NCI-H2171 treated with DMSO at 0.1 percent for 48 hours (cell line): Measurements from ENCODE around the gene TMEM33.
"Not testable (repeated sequence)": the region's sequence is repeated elsewhere in the genome, so short reads cannot be mapped to it uniquely, and the experiment has no call there.

Experiments
- DNase-seq: peaks from one replicate; lab custom pipeline; 2025; lab: John Stamatoyannopoulos, UW

Gene TMEM33, protein sequence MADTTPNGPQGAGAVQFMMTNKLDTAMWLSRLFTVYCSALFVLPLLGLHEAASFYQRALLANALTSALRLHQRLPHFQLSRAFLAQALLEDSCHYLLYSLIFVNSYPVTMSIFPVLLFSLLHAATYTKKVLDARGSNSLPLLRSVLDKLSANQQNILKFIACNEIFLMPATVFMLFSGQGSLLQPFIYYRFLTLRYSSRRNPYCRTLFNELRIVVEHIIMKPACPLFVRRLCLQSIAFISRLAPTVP

DNA sequence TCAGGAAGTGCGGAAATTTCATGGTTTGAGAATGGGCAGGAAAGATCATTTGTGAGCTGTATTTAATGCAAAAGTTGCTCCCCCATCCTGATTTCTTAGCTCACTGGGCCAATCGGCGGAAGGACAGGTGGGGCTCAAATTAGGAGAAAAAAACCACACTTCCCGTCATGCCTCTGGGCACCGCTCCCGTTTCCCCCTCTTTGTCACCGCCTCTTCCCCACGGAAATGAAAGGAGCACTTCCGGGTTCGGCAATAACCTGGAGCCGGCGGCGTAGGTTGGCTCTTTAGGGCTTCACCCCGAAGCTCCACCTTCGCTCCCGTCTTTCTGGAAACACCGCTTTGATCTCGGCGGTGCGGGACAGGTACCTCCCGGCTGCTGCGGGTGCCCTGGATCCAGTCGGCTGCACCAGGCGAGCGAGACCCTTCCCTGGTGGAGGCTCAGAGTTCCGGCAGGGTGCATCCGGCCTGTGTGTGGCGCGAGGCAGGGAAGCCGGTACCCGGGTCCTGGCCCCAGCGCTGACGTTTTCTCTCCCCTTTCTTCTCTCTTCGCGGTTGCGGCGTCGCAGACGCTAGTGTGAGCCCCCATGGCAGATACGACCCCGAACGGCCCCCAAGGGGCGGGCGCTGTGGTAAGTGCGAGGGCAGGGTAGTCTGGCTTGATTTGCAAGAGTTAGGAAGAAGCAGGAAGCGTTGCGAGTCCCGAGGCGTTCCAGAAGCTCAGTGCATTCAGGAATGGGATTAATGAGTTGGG lies at the start of gene TMEM33:
TSS of gene TMEM33 (plus strand) at position 529 of the 751 bp plus-strand sequence. CDS start at position 585, 56 bp downstream.
- peak; percentile 84 for DNase-seq

DNA sequence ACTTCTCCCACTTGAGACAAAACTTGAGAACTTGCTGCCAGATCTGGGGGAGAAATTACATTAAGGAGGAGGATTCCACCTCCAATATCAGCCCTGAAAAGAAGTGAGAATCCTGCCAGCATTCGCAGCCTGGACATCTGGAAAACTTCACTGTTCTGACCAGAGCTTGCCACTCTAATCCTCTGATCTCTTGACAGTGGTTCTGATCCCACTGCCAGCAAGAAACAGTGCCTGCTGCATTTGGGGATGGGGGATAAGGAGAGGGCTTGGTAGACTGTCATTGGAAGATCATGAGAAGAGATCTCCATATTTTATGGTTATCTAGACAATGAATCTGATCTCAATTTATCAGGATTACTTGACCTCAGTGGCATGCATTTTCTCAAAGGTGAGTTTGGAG lies 49.8 kb upstream of the TMEM33 start:
- DNase-seq = no peak

DNA sequence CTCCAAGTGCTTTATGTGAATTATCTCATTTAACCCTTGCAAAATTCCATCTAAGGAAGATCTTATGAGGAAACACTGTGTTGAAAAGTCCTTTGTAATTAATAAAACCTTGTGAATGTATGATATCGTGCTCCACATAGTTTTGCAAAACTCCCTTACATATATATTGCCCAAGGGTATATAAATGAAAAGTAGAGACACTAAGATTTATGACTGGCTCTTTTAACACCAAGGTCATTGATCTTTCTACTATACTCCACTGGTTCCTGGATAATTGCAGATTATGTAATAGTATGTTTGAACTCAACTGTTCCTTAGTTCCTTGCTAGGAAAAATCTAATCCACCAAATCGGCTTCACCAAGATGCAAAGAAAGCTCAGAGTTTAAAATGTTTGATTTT lies 48.0 kb upstream of the TMEM33 start:
- DNase-seq = no peak

DNA sequence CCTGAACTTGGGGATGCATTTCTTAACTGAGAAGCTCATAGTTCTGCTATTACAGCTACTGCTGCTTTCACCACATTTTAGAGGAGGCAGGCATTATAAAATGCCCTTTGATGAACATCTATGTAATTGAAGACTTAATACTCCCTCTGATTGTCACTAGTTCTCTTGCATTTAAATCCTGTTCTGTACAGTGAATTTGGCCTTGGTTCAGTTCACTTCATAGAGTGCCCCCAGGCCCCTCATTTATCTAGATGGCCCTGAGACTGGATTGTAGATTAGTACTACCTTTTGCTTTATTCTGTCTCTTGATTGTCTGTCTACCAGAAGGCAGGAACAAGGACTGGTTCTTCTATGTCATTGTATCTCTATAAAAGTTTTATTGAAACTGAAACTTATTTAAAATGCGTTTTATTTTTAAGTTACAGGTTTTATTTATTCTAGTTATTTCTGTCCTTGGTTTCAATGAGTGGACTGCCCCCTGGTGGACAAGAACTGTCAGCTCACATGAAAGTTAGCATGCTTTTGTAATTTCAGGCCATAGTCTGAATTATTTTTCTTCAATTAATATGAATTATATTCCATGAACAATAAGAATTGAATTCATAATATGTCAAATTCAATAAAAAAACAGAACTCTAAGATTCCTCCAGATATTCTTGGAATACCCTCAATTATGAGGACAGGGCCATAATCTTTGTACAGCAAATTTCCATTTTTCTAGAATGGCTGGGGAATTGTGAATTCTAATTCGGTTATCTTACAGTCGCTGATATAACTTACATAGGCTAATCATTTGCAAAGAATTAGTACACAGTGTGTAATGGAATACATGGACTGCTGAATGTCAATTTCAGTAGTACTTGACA lies 47.2 kb upstream of the TMEM33 start:
- peak; percentile 19 for DNase-seq

DNA sequence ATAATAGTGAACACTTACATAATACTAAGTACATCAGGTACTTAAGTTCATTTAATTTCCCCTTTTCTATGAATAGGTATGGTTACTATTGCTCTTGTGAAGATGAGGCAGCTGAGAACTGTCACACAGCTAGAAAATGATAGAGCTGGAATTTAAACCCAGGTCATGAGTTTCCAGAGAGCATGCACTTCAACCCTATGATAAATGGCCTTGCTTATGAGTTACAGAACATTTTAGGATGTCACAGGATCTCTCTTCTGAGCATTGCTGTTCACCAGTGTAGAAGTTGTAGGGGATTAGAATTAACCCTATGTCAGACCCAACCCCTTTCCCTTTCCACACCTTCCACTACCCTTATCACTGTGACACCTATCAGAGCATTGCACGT lies 46.5 kb upstream of the TMEM33 start:
- DNase-seq = no peak

DNA sequence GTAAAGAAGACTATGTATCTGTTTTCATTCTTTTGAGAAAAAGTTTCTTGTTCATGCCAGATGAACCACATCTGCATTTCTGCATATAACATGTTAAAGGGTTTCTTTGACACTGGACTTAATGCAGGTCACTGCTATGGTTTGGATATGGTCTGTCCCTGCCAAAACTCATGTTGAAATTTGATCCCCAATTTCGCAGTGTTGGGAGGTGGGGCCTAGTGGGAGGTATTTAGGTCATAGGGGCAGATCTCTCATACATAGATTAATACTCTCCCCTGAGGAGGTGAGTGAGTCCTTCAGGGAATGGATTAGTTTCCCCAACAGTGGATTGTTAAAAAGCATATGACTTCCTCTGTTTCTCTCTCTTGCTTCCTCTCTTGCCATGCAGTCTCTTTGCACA lies 45.9 kb upstream of the TMEM33 start:
- no peak for DNase-seq

DNA sequence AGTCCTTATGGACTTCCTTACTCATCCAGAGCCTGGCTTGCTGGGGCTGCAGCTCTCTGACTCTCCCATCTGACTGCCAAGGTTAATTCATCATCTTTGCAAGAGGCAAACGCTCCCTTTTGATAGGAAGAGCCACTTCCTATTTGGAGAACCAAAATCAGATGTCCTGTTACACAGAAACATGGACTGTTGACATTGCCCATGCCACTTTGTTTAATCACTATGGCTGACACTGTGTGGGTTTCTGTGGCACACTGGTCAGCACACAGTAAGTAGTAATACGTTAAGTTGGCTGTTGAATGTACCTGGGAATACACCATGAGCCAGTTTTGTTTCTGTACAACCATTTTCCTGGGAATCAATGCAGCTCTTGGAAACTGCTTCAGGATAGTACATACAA lies 45.1 kb upstream of the TMEM33 start:
- DNase-seq = no peak

DNA sequence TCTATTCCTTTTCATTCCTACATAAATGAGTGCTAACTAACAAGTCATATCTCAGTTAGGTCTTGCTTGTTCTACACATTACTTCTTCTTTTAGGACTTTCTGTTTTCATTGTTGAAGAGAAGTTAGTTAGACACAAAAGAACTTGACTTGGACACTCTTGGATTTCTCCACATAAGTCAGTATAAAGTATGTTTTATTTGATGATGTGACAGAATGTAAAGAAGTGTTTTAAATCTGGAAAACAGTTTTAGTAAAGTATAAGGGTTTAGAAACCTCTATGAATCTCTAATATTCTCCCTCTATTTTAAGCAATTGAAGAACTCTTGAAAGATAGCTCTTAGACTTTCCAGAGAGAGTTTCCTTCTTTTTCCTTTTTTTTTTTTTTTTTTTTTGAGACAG lies 38.6 kb upstream of the TMEM33 start:
- no peak for DNase-seq

DNA sequence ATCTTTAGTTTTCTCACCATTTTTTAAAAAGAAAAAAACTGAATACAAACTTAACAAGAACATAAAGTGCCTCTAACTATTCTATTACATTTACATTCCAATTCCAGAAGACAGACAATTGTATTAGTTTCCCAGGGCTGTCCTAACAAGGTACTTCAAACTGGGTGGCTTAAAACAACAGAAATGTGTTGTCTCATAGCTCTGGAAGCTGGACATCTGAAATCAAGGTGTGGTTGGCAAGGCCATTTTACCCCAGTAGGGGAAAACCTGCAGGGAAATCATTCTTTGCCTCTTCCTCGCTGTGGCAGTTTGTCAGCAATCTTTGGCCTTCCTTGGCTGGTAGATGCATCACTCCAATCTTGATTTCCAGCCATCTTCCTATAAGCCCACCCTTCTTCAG lies 37.5 kb upstream of the TMEM33 start:
- no peak for DNase-seq

DNA sequence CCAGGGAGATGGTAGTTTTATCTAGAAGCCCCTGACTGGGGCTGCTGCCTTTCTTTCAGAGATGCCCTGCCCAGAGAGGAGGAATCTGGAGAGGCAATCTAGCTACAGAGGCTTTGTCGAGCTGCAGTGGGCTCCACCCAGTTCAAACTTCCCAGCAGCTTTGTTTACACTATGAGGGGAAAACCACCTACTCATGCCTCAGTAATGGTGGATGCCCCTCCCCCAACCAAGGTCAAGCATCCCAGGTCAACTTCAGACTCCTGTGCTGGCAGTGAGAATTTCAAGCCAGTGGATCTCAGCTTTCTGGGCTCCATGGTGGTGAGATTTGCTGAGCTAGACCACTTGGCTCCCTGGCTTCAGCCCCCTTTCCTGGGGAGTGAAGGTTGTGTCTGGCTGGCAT lies 26.1 kb upstream of the TMEM33 start:
- DNase-seq = not testable (repeated sequence)

DNA sequence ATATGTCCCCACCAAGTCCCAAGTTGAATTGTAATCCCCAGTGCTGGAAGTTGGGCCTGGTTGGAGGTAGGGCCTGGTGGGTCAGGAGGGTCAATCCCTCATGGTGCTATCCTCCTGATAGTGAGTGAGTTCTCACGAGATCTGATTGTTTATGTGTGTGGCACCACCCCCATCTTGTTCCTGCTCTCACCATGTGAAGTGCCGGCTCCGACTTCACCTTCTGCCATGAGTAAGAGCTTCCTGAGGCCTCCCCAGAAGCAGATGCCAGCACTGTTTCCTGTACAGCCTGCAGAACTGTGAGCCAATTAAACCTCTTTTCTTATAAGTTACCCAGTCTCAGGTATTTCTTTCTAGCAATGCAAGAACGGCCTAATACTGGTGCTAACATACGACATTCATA lies 22.7 kb upstream of the TMEM33 start:
- no peak for DNase-seq

DNA sequence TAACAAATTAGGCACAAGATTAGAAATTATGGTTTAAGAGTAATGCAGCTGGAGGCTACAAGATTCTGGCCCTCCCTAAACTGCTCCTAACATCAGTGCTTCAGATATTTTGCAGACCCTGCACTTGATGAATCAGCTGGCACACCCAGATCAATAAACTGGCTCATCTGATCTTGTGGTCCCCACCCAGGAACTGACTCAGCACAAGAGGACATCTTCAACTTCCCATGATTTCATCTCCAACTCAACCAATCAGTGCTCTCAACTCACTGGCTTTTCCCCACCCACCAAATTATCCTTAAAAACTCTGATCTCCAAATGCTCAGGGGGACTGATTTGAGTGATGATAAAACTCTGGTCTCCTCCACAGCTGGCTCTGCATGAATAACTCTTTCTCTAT lies 21.7 kb upstream of the TMEM33 start:
- DNase-seq = no peak

DNA sequence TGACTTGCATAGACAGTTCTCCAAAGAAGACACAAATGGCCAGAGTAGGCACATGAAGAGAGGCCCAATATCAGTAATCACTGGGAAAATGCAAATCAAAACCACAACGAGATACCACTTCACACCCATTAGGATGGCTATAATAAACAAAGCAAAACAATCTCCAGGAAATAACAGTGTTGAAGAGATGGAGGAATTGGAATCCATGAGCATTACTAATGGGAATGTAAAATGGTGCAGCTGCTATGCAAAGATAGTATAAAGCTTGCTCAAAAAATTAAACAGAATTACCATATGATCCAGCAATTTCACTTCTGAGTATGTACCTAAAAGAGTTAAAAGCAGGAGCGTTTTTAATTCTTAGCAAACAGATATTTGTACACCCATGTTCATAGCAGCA lies 17.0 kb upstream of the TMEM33 start:
- DNase-seq = no peak

DNA sequence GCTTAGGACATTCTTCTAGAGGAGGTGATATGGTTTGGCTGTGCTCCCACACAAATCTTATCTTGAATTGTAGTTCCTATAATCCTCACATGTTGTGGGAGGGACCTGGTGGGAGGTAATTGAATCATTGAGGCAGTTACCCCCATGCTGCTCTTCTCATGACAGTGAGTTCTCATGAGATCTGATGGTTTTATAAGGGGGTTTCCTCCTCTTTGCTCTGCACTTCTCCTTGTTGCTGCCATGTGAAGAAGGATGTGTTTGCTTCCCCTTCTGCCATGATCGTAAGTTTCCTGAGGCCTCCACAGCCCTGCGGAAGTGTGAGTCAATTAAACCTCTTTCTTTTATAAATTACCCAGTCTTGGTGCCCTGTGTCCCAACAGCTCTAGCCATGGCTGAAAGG lies 14.8 kb upstream of the TMEM33 start:
- DNase-seq = not testable (repeated sequence)

DNA sequence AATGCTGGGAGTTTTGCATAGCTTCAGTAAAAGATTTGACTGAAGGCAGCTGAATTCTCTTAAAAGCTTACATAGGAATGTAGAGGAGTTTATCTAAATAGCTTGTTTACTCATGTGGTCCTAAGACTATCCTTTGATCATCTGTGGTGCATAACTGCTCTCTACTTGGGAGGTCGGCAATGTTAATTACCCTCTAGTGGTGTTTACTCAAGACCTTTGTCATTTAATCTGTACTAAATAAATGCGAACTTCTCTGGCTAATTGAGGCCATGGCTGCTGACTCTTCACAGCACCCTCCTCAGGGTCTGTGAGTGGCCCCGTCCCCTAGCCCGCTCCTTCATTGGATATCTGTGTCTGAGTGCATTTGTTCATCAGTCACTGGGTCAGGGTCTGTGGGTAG lies 13.8 kb upstream of the TMEM33 start:
- DNase-seq = no peak

DNA sequence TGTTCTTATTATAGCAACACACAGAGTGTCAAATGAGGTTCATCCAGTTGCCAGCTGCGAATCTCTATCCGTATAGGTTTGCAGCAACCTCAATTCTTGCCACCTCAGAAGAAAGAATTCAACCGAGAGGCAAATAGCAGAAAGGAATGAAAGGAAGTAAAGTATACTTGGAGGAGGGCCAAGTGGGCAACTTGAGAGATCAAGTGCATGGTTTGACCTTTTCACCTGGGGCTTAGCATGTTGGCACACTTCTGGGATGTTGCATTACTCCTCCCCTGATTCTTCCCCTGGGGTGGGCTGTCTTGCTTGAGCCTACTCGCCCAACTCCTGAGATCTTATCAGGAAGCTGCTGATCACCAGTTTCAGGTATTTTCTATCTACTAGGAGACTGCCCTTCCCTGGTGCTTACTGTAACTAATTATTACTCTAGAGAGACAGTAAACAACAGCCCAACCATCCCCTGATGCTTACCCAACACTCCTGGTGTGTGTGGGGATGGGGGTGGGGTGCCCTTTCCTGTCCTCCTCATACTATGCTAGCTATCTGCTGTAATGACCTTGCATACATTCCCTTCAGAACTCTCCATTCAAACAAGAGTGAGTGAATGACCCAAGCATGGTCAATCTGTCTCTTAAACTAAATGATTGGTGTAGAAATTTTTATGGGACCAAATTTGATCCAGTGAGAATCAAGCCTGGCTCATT lies 7.3 kb upstream of the TMEM33 start:
- no peak for DNase-seq

DNA sequence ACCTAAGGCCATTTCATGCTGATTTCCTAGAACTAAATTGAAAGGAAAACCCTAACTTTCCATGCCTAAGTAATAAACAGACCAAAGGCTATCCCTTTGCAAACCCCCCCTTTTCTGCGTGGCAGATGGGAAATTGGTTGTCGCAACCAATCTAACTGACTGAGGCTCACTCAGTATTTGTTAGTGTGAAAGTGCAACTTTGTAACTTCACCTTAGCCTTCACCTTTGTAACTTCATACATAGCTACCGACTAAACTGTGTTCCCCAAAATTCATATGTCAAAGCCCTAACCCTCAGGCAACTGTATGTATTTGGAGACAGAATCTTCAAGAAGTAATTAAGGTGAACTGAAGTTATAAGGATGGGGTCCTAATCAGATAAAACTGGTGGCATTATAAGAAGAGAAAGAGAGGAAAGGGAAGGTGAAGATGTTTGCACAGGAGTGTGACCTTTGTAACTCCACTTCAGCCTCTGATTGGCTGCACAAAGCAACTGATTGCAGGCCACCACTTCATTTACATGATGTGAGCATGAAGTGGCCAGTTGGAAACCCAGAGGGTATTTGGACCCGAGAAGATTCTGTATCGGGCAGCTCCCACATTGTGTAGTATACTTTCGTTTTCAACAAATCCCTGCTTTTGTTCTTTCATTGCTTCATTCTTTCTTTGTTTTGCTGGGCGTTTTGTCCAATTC lies 4.9 kb upstream of the TMEM33 start:
- DNase-seq = no peak

DNA sequence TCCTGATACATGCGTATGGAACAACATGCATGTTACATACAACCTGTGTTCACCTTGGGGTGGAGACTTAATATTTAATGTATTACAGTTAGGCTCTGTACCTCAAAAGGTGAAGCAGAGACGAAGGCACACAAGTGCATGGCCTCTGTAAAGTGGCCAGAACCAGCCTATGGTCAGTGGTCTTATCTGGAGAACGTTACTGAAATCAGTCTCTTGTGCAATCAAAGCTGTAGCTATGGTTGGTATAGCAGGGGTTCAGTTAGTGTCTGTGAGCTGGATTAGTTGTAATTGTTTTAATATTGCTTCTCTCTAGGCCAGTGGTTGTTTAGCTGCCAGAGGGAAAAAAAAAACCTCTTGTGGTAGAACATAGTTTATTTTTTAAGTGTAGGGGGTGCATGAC lies 2.2 kb upstream of the TMEM33 start:
- no peak for DNase-seq

DNA sequence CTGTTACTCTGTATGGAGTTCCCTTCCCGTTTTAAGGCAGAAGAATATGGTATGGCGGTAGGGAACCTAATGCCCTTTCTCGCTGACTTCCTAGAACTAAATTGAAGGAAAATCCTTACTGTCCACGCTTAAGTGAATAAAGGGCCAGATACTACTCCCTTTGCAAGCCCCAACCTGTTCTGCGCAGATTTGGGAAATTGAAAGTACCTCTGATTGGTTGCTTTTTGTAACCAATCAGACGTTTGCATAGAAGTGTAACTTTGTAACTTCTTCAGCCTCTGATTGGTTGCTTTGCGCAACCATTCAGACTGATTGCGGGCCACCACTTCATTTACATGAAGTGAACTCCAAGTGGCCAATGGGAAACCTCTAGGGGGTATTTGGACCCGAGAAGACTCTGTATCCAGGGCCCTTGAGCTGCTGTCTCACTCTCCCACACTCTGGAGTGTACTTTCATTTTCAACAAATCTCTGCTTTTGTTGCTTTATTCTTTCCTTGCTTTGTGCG lies 1.2 kb upstream of the TMEM33 start:
- no peak for DNase-seq

DNA sequence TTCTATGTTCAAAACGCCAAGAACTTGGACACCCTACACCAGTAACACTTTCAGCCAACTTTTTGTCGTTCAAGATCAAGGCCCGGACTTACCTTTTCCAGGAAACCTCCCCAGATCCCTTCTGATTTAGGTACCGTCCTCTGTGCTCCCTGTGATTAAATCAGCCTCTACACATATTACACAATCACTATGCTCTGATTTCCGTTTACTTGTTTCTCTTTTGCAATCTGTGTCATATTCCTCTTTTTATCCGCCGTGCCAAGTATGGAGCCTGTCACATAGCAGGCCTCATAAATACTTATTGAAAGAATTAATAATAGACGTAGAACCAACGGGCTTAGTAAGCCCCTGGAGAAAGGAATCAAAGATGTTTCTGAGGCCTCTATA lies 722 bp upstream of the TMEM33 start:
- DNase-seq = no peak

DNA sequence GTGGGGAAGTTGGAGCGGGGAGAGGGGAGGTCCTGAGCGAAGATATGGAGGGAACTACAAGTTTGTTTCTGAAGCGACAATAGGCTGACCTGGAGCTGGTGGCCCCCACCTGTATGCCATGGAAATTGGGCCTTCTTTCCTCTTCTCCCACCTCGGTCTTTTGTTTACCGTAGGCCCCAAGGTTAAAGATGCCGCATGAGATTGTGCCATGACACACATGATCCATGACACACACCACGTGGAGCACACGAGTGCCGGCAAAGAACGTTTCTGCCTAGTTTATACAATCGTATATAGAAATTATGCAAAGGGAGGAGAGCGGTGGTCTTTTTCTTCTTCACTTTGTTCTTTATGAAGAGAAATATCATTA lies 408 bp downstream of the TMEM33 start:
- DNase-seq = peak; percentile 25
